ENCODE data around the gene IGFL1. TPM values are rescaled to one million over a fixed set of nuclear protein-coding genes. Genes with fewer than 3 reads are reported as not detected.
A peak's percentile ranks its signal among the peaks of the same experiment; 100 is the strongest.
"Not testable (repeated sequence)": the region's sequence is repeated elsewhere in the genome, so short reads cannot be mapped to it uniquely, and the experiment has no call there.

Gene IGFL1
- total RNA-seq, 3 donors from 2014 or later, result not detected

GRCh38 chr19:46209051-46209450 is 20.5 kb upstream of the IGFL1 start:
- DNase-seq (no peak), ATAC-seq (peak in 1 of 2 donors; percentile 63)
- H3K4me3 Mint-ChIP-seq, result no peak overlapping the region

GRCh38 chr19:46209472-46209871 is 20.1 kb upstream of the IGFL1 start:
- H3K27me3 Mint-ChIP-seq (ENCODE audit: low read depth), result peaks cover 50% of the 10 kb centered on the region
- H3K4me1 Mint-ChIP-seq (ENCODE audit: low read depth), result peaks cover 2% of the 10 kb centered on the region
- no peak for ATAC-seq
- no peaks in the 10 kb centered on the region for H3K36me3 Mint-ChIP-seq (ENCODE audit: insufficient read depth)
- no peak for DNase-seq
- no peaks in the 10 kb centered on the region for H3K9me3 Mint-ChIP-seq
- no peak overlapping the region for H3K4me3 Mint-ChIP-seq

More at GRCh38 chr19:46209051-46209450, 20.5 kb upstream of the IGFL1 start:
- Mint-ChIP-seq H3K9me3 (no peaks in the 10 kb centered on the region), H3K4me1 (ENCODE audit: low read depth) (peaks cover 2% of the 10 kb centered on the region), H3K36me3 (ENCODE audit: insufficient read depth) (no peaks in the 10 kb centered on the region), H3K27me3 (ENCODE audit: low read depth) (peaks cover 46% of the 10 kb centered on the region)

- H3K4me3 Mint-ChIP-seq, result no peak overlapping the region
- DNase-seq (no peak), ATAC-seq (no peak)
- H3K36me3 Mint-ChIP-seq (ENCODE audit: insufficient read depth), result no peaks in the 10 kb centered on the region
- peaks cover 52% of the 10 kb centered on the region for H3K27me3 Mint-ChIP-seq (ENCODE audit: low read depth)
- no peaks in the 10 kb centered on the region for H3K9me3 Mint-ChIP-seq
- peaks cover 2% of the 10 kb centered on the region for H3K4me1 Mint-ChIP-seq (ENCODE audit: low read depth)
Observed at GRCh38 chr19:46210669-46211068, 18.9 kb upstream of the IGFL1 start.

GRCh38 chr19:46211201-46211881 is 18.2 kb upstream of the IGFL1 start:
- no peak overlapping the region for H3K4me3 Mint-ChIP-seq
- peaks cover 2% of the 10 kb centered on the region for H3K4me1 Mint-ChIP-seq (ENCODE audit: low read depth)
- no peak for ATAC-seq
- H3K27me3 Mint-ChIP-seq (ENCODE audit: low read depth), result peaks cover 49% of the 10 kb centered on the region
- DNase-seq, result no peak
- no peaks in the 10 kb centered on the region for H3K9me3 Mint-ChIP-seq
- H3K36me3 Mint-ChIP-seq (ENCODE audit: insufficient read depth), result no peaks in the 10 kb centered on the region

GRCh38 chr19:46212592-46212991 is 16.9 kb upstream of the IGFL1 start:
- not testable (repeated sequence) for H3K4me1 Mint-ChIP-seq (ENCODE audit: low read depth); ATAC-seq; H3K4me3 Mint-ChIP-seq; H3K9me3 Mint-ChIP-seq; H3K36me3 Mint-ChIP-seq (ENCODE audit: insufficient read depth); DNase-seq
- H3K27me3 Mint-ChIP-seq (ENCODE audit: low read depth), result peaks cover 48% of the 10 kb centered on the region

- ATAC-seq, result no peak
- peaks cover 51% of the 10 kb centered on the region for H3K27me3 Mint-ChIP-seq (ENCODE audit: low read depth)
Observed at GRCh38 chr19:46213156-46213555, 16.4 kb upstream of the IGFL1 start.

GRCh38 chr19:46213806-46214205 is 15.7 kb upstream of the IGFL1 start:
- Mint-ChIP-seq H3K36me3 (ENCODE audit: insufficient read depth) (no peaks in the 10 kb centered on the region), H3K27me3 (ENCODE audit: low read depth) (peaks cover 51% of the 10 kb centered on the region)
- ATAC-seq, result no peak

More at GRCh38 chr19:46213156-46213555, 16.4 kb upstream of the IGFL1 start:
- no peaks in the 10 kb centered on the region for H3K9me3 Mint-ChIP-seq
- H3K4me3 Mint-ChIP-seq, result no peak overlapping the region
- peaks cover 2% of the 10 kb centered on the region for H3K4me1 Mint-ChIP-seq (ENCODE audit: low read depth)
- H3K36me3 Mint-ChIP-seq (ENCODE audit: insufficient read depth), result no peaks in the 10 kb centered on the region
- no peak for DNase-seq

GRCh38 chr19:46216612-46217011 is 12.9 kb upstream of the IGFL1 start:
- Mint-ChIP-seq H3K27me3 (ENCODE audit: low read depth) (peaks cover 52% of the 10 kb centered on the region), H3K4me1 (ENCODE audit: low read depth) (no peaks in the 10 kb centered on the region), H3K4me3 (no peak overlapping the region), H3K36me3 (ENCODE audit: insufficient read depth) (no peaks in the 10 kb centered on the region), H3K9me3 (no peaks in the 10 kb centered on the region)
- no peak for DNase-seq
- no peak for ATAC-seq

More at GRCh38 chr19:46213806-46214205, 15.7 kb upstream of the IGFL1 start:
- H3K4me1 Mint-ChIP-seq (ENCODE audit: low read depth), result peaks cover 2% of the 10 kb centered on the region
- DNase-seq, result no peak
- no peak overlapping the region for H3K4me3 Mint-ChIP-seq
- H3K9me3 Mint-ChIP-seq, result no peaks in the 10 kb centered on the region

GRCh38 chr19:46217476-46217875 is 12.1 kb upstream of the IGFL1 start:
- H3K27me3 Mint-ChIP-seq (ENCODE audit: low read depth), result peaks cover 53% of the 10 kb centered on the region
- H3K9me3 Mint-ChIP-seq, result no peaks in the 10 kb centered on the region
- no peak for DNase-seq
- no peak for ATAC-seq
- no peak overlapping the region for H3K4me3 Mint-ChIP-seq
- H3K36me3 Mint-ChIP-seq (ENCODE audit: insufficient read depth), result no peaks in the 10 kb centered on the region
- no peaks in the 10 kb centered on the region for H3K4me1 Mint-ChIP-seq (ENCODE audit: low read depth)

GRCh38 chr19:46218160-46218559 is 11.4 kb upstream of the IGFL1 start:
- no peaks in the 10 kb centered on the region for H3K9me3 Mint-ChIP-seq

GRCh38 chr19:46220038-46220615 is 9.4 kb upstream of the IGFL1 start:
- DNase-seq (no peak), ATAC-seq (no peak)
- Mint-ChIP-seq H3K27me3 (ENCODE audit: low read depth) (peaks cover 45% of the 10 kb centered on the region), H3K36me3 (ENCODE audit: insufficient read depth) (no peaks in the 10 kb centered on the region), H3K9me3 (no peaks in the 10 kb centered on the region), H3K4me1 (ENCODE audit: low read depth) (no peaks in the 10 kb centered on the region), H3K4me3 (no peak overlapping the region)

More at GRCh38 chr19:46218160-46218559, 11.4 kb upstream of the IGFL1 start:
- Mint-ChIP-seq H3K4me1 (ENCODE audit: low read depth) (no peaks in the 10 kb centered on the region), H3K36me3 (ENCODE audit: insufficient read depth) (no peaks in the 10 kb centered on the region), H3K4me3 (no peak overlapping the region), H3K27me3 (ENCODE audit: low read depth) (peaks cover 46% of the 10 kb centered on the region)
- ATAC-seq (no peak), DNase-seq (no peak)

- no peak for DNase-seq
- no peak for ATAC-seq
- Mint-ChIP-seq H3K27me3 (ENCODE audit: low read depth) (peaks cover 52% of the 10 kb centered on the region), H3K36me3 (ENCODE audit: insufficient read depth) (no peaks in the 10 kb centered on the region), H3K4me3 (no peak overlapping the region), H3K9me3 (no peaks in the 10 kb centered on the region), H3K4me1 (ENCODE audit: low read depth) (peaks cover 6% of the 10 kb centered on the region)
Observed at GRCh38 chr19:46221152-46221551, 8.4 kb upstream of the IGFL1 start.

- DNase-seq (no peak), ATAC-seq (no peak)
- peaks cover 6% of the 10 kb centered on the region for H3K4me1 Mint-ChIP-seq (ENCODE audit: low read depth)
- no peaks in the 10 kb centered on the region for H3K9me3 Mint-ChIP-seq
- H3K36me3 Mint-ChIP-seq (ENCODE audit: insufficient read depth), result no peaks in the 10 kb centered on the region
- H3K27me3 Mint-ChIP-seq (ENCODE audit: low read depth), result peaks cover 54% of the 10 kb centered on the region
- H3K4me3 Mint-ChIP-seq, result no peak overlapping the region
Observed at GRCh38 chr19:46221981-46222610, 7.4 kb upstream of the IGFL1 start.

- not testable (repeated sequence) for DNase-seq; ATAC-seq; H3K36me3 Mint-ChIP-seq (ENCODE audit: insufficient read depth); H3K4me1 Mint-ChIP-seq (ENCODE audit: low read depth); H3K9me3 Mint-ChIP-seq; H3K4me3 Mint-ChIP-seq
- H3K27me3 Mint-ChIP-seq (ENCODE audit: low read depth), result peaks cover 54% of the 10 kb centered on the region
Observed at GRCh38 chr19:46223787-46224186, 5.8 kb upstream of the IGFL1 start.

GRCh38 chr19:46224773-46225172 is 4.8 kb upstream of the IGFL1 start:
- peaks cover 58% of the 10 kb centered on the region for H3K27me3 Mint-ChIP-seq (ENCODE audit: low read depth)

More at GRCh38 chr19:46224773-46225172, 4.8 kb upstream of the IGFL1 start:
- ATAC-seq, result no peak
- Mint-ChIP-seq H3K36me3 (ENCODE audit: insufficient read depth) (no peaks in the 10 kb centered on the region), H3K9me3 (no peaks in the 10 kb centered on the region), H3K4me1 (ENCODE audit: low read depth) (peaks cover 6% of the 10 kb centered on the region), H3K4me3 (no peak overlapping the region)
- DNase-seq, result no peak
